GM13976 (cell line): ENCODE measurements around the gene ATPAF2.

Experiments used
- DNase-seq: peaks from one replicate; pipeline ENCODE4 v3.0.0; 2012; ENCODE audit warnings: low spot score
- CTCF ChIP-seq: IDR thresholded peaks from 2 replicates; pipeline ENCODE4 v1.5.1; 2012; ENCODE audit warnings: borderline replicate concordance, mild to moderate bottlenecking; ENCODE audit not compliant: insufficient read depth; ENCODE audit errors: extremely low read depth, missing control alignments, control extremely low read depth
- in situ Hi-C: fragments of 300-500 bp; cut with MboI; formaldehyde crosslinking; loops from one replicate; pipeline ENCODE4 v1.12.0; 2022; ENCODE audit warnings: low sequenced_read_pairs, mixed read lengths, inconsistent platforms; ENCODE audit not compliant: unreplicated experiment

ATPAF2 gene

DNA sequence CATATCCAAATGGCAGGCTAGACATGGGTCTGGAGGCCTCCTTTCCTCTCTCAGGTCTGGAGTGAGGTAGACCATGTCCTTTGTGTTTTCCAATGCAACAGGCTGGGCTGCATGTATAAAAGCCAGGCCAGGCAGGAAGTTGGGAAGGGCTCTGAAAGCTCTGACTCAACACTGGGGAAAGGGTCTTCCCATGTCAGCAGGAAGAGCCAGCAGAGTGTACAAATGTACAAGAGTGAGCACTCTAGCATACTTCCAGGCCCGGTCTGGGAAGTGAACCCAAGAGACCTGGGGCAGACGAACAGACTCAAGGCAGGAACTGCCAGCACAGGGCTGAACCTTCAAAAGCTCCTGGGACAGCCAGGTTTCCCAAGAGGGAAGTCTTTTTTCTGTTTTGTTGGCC lies 7.0 kb downstream of the ATPAF2 start:
- in situ Hi-C loops, result loop anchor here (10.0 kb wide), 1 partner anchor 347 kb away; the partner anchor contains the start of gene RAI1
- no peak for DNase-seq
- no peak for TF ChIP-seq CTCF

DNA sequence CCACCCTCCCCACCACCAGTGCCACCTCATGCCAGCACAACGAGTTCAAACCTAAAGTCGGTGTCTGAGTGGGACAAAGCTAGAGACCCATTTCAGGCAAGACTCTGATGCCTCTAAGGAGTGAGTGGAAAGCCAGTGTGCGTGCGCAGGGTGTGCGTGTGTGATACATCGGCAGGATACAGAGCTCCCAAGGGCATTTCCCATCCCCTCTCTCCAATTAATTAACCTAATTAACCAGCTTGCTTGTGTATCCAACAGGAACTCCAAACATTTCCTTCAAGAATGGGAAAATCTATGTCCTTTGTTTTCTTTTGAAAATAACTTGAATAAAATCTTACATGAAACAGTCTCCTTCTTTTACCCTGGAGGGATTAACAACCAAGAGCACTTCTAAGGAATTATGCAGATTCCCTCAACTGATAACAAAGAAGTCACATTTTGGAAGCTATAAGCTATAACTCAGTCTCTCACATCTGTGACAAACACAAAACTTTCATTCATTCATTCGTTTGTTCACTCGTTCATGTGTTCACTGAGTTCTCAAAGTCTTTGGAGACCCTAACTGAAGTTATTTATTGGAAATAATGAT lies 9.9 kb downstream of the ATPAF2 start:
- TF ChIP-seq CTCF, result no peak
- DNase-seq, result no peak
- in situ Hi-C loops, result loop anchor here (10.0 kb wide), 1 partner anchor 154 kb away; no protein-coding TSS in a partner anchor

GRCh38 chr17:18028114-18028951 lies 10.6 kb downstream of the ATPAF2 start:
- in situ Hi-C loops, result loop anchor here (10.0 kb wide), 1 partner anchor 154 kb away; no protein-coding TSS in a partner anchor
- no peak for TF ChIP-seq CTCF
- no peak for DNase-seq

- no peak for DNase-seq
- in situ Hi-C loops, result loop anchor here (10.0 kb wide), 1 partner anchor 152 kb away; no protein-coding TSS in a partner anchor
- no peak for TF ChIP-seq CTCF
These were observed 11.7 kb downstream of the ATPAF2 start for GRCh38 chr17:18027280-18027679.

DNA sequence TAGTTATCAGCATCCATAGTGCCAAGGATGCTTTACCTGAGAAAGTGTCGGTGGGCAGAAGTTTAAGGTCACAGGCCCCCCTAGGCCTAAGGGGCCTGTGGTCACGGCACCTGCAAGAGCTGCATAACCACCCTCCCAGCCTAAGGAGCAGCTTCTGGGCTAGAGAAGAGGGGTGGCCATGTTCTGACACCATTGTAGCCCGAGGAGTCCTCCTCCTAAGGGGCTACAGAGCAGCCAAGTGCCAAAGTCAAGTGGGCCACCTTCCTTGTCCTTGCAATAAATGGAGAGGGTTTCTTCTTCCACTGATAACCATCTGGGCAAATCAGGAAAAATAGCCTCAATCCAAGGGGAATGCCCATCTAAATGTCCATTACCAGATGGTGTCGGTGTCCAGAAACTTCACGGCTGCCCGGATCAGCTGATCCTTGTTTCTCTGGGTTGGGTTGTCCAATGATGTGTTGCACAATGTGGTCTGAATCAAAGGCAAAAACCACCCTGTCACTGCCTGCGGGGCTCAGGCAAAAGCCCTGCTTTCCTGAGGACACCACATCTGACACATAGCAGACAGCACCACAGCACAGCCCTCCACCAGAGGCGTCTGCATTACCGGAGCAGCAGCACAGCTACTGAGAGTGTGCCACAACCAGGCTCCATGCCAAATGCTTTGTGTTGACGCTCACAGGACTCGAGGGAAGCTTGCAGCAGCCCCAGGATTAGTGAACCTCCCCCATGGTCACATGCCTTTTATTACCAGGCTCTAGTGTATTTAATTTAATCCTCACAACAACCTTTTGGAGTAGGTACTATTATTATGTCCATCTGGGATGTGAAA lies 12.8 kb downstream of the ATPAF2 start:
- DNase-seq, result no peak
- in situ Hi-C loops, result loop anchor here (10.0 kb wide), 1 partner anchor 151 kb away; no protein-coding TSS in a partner anchor

More for the DNA sequence above, 12.8 kb downstream of the ATPAF2 start:
- no peak for TF ChIP-seq CTCF
